GM18951 (cell line): ENCODE results near the gene FRS2.

Source experiments
- POLR2A ChIP-seq: IDR thresholded peaks from 4 replicates; pipeline ENCODE4 v1.6.1; 2011; ENCODE audit warnings: mild to moderate bottlenecking; ENCODE audit not compliant: insufficient read length, insufficient read depth; ENCODE audit errors: extremely low read depth
- in situ Hi-C: fragments of 300-500 bp; cut with MboI; formaldehyde crosslinking; loops from one replicate; pipeline ENCODE4 v1.12.0; 2022; ENCODE audit warnings: low sequenced_read_pairs, mixed read lengths, inconsistent platforms; ENCODE audit not compliant: unreplicated experiment

FRS2 gene

GRCh38 chr12:69519871-69520270 lies 49.7 kb downstream of the FRS2 start:
- no peak for TF ChIP-seq POLR2A
- in situ Hi-C loops, result no loop called here

- TF ChIP-seq POLR2A, result no peak
- in situ Hi-C loops, result no loop called here
Measured at GRCh38 chr12:69523433-69524330, 53.5 kb downstream of the FRS2 start.

GRCh38 chr12:69524331-69524630 lies 54.1 kb downstream of the FRS2 start:
- in situ Hi-C loops, result no loop called here
- no peak for TF ChIP-seq POLR2A

GRCh38 chr12:69524755-69525469 lies 54.7 kb downstream of the FRS2 start:
- in situ Hi-C loops, result no loop called here
- TF ChIP-seq POLR2A, result no peak

GRCh38 chr12:69527506-69528272 lies 57.5 kb downstream of the FRS2 start:
- in situ Hi-C loops, result no loop called here
- no peak for TF ChIP-seq POLR2A

- TF ChIP-seq POLR2A, result no peak
- in situ Hi-C loops, result no loop called here
Measured at GRCh38 chr12:69529021-69529420, 58.8 kb downstream of the FRS2 start.

GRCh38 chr12:69533844-69534243 lies 63.7 kb downstream of the FRS2 start:
- in situ Hi-C loops, result no loop called here
- no peak for TF ChIP-seq POLR2A

GRCh38 chr12:69534389-69534822 lies 64.2 kb downstream of the FRS2 start:
- in situ Hi-C loops, result no loop called here
- TF ChIP-seq POLR2A, result no peak

GRCh38 chr12:69540987-69541386 lies 70.8 kb downstream of the FRS2 start:
- in situ Hi-C loops, result no loop called here
- no peak for TF ChIP-seq POLR2A

- in situ Hi-C loops, result no loop called here
- no peak for TF ChIP-seq POLR2A
Measured at GRCh38 chr12:69544087-69544486, 73.9 kb downstream of the FRS2 start.

GRCh38 chr12:69545081-69545480 lies 74.9 kb downstream of the FRS2 start:
- in situ Hi-C loops, result no loop called here
- TF ChIP-seq POLR2A, result no peak

GRCh38 chr12:69546693-69547438 lies 76.7 kb downstream of the FRS2 start:
- in situ Hi-C loops, result no loop called here

GRCh38 chr12:69548687-69549086 lies 78.5 kb downstream of the FRS2 start:
- in situ Hi-C loops, result no loop called here

More at GRCh38 chr12:69546693-69547438, 76.7 kb downstream of the FRS2 start:
- TF ChIP-seq POLR2A, result no peak

More at GRCh38 chr12:69548687-69549086, 78.5 kb downstream of the FRS2 start:
- TF ChIP-seq POLR2A, result no peak
